MCF 10A (cell line): ENCODE data around the gene TREX2. TPM values are rescaled to one million over a fixed set of nuclear protein-coding genes. Genes with fewer than 3 reads are reported as not detected.

Source experiments
- BruUV-seq: library from RNA; stranded (reverse); fragments of 400-500 nt; replicated peaks from 2 replicates; lab custom pipeline; 2021; lab: Mats Ljungman, UMichigan
- CTCF ChIA-PET: fragments of 300-600 bp; sonication (Branson Sonifier 250); formaldehyde crosslinking; extraction: SDS; loops from one replicate; lab custom pipeline; 2021; ENCODE audit warnings: antibody characterized with exemption, inconsistent platforms; lab: Yijun Ruan, JAX
- POLR2A ChIA-PET: fragments of 300-600, 350-650 bp; sonication (Branson Sonifier 250); formaldehyde crosslinking; extraction: SDS; loops from one replicate; lab custom pipeline; 2020; ENCODE audit warnings: antibody characterized with exemption, inconsistent platforms; lab: Yijun Ruan, JAX
- DNase-seq: peaks from one replicate; pipeline ENCODE4 v3.0.0-alpha.2; 2018; ENCODE audit not compliant: unreplicated experiment
- H3K27ac Mint-ChIP-seq: one replicate; pipeline ENCODE4 v1.8.0; 2022; ENCODE audit warnings: mild to moderate bottlenecking, low read depth, mixed read lengths; ENCODE audit not compliant: unreplicated experiment
- H3K27me3 Mint-ChIP-seq: one replicate; pipeline ENCODE4 v1.8.0; 2022; ENCODE audit warnings: mixed read lengths; ENCODE audit not compliant: insufficient read depth, unreplicated experiment
- H3K36me3 Mint-ChIP-seq: one replicate; pipeline ENCODE4 v1.8.0; 2022; ENCODE audit warnings: mild to moderate bottlenecking, moderate library complexity, mixed read lengths; ENCODE audit not compliant: insufficient read depth, unreplicated experiment
- H3K4me1 Mint-ChIP-seq: one replicate; pipeline ENCODE4 v1.8.0; 2022; ENCODE audit warnings: mixed read lengths; ENCODE audit not compliant: insufficient read depth, unreplicated experiment
- H3K4me3 Mint-ChIP-seq: one replicate; pipeline ENCODE4 v1.8.0; 2022; ENCODE audit warnings: mild to moderate bottlenecking, moderate library complexity, mixed read lengths; ENCODE audit not compliant: unreplicated experiment
- H3K9me3 Mint-ChIP-seq: one replicate; pipeline ENCODE4 v1.8.0; 2022; ENCODE audit warnings: mixed read lengths; ENCODE audit not compliant: unreplicated experiment
- intact Hi-C: fragments of 100-400 bp; cut with micrococcal nuclease; formaldehyde crosslinking; loops from 2 replicates; pipeline ENCODE4 v1.14.1; 2022
- total RNA-seq: library from RNA; stranded (reverse); gene quantifications from 2 replicates; pipeline ENCODE4 v1.2.3, GENCODE V29; 2022
- TF ChIP-seq, protein P1 (sequence below): fragments of 200-600 bp; IDR thresholded peaks from one replicate; pipeline ENCODE4 v1.8.0; 2022; ENCODE audit warnings: antibody characterized with exemption, mild to moderate bottlenecking; ENCODE audit not compliant: unreplicated experiment

TREX2 gene
- total RNA-seq, 1 experiment from 2014 or later = 0.75 TPM

DNA sequence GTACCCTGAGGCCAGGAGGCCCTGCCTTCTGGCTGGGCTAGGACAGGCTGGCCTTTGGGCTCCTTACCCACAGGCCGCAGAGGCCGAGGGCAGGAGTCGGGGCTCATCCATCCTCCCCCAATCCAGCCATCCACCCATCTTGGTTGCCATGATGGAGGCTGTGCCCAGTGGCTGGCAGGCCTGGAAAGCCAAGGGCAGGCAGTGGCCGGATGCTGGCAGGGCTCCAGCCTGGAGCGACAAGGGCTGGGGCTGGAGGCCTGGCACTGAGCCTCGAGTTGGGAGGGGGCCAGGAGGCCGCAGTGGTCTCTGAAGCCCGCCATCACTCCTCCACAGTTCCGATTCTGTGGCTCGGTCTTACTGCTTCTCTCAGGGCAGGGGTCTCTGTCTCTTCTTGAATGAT, 40.3 kb upstream of the TREX2 start:
- BruUV-seq = no TSS peak
- intact Hi-C loops = no loop called here
- POLR2A ChIA-PET = no interaction called here
- H3K36me3 Mint-ChIP-seq = no peaks in the 10 kb centered on the region
- no peak overlapping the region for H3K27ac Mint-ChIP-seq
- DNase-seq = no peak
- CTCF ChIA-PET = interaction anchor here (1.5 kb wide), 1 partner anchor 21 kb away, joined by 4 read pairs; no protein-coding TSS in a partner anchor
- TF ChIP-seq, protein P1, sequence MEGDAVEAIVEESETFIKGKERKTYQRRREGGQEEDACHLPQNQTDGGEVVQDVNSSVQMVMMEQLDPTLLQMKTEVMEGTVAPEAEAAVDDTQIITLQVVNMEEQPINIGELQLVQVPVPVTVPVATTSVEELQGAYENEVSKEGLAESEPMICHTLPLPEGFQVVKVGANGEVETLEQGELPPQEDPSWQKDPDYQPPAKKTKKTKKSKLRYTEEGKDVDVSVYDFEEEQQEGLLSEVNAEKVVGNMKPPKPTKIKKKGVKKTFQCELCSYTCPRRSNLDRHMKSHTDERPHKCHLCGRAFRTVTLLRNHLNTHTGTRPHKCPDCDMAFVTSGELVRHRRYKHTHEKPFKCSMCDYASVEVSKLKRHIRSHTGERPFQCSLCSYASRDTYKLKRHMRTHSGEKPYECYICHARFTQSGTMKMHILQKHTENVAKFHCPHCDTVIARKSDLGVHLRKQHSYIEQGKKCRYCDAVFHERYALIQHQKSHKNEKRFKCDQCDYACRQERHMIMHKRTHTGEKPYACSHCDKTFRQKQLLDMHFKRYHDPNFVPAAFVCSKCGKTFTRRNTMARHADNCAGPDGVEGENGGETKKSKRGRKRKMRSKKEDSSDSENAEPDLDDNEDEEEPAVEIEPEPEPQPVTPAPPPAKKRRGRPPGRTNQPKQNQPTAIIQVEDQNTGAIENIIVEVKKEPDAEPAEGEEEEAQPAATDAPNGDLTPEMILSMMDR = no peak
- no peaks in the 10 kb centered on the region for H3K4me1 Mint-ChIP-seq
- H3K27me3 Mint-ChIP-seq = no peaks in the 10 kb centered on the region
- H3K4me3 Mint-ChIP-seq = no peak overlapping the region
- H3K9me3 Mint-ChIP-seq = no peaks in the 10 kb centered on the region

DNA sequence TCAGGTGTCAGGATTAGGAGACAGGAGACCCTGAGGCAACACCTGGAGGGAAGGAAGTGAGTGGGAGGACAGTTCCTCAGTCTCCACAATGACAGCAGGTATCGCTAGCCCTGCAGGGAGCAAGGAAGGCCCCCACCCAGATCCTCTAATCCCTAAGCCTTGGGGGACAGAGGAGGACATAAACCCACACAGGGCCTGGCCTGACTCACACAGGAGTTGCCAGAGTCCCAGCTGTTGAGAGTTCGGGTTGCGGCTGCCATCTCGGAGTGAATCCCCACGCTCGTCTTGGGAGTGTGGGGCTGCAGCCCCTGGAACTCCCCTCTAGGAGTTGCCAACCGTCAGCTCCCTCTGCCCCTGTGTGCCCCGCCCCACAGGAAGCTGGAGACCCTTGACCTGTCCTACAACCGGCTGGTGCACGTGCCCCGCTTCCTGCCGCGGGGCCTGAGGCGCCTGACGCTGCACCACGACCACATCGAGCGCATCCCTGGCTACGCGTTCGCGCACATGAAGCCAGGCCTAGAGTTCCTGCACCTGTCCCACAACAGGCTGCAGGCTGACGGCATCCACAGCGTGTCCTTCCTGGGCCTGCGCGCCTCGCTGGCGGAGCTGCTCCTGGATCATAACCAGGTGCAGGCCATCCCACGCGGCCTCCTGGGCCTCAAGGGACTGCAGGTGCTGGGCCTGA, 39.7 kb upstream of the TREX2 start:
- ChIA-PET CTCF (interaction anchor here (1.2 kb wide), 1 partner anchor 22 kb away, joined by 6 read pairs; no protein-coding TSS in a partner anchor), POLR2A (interaction anchor here (0.6 kb wide), 1 partner anchor 304 kb away, joined by 4 read pairs; no protein-coding TSS in a partner anchor)
- BruUV-seq = no TSS peak
- H3K4me1 Mint-ChIP-seq = no peaks in the 10 kb centered on the region
- H3K27me3 Mint-ChIP-seq = no peaks in the 10 kb centered on the region
- intact Hi-C loops = no loop called here
- H3K36me3 Mint-ChIP-seq = no peaks in the 10 kb centered on the region
- H3K27ac Mint-ChIP-seq = no peak overlapping the region
- TF ChIP-seq, protein P1 = no peak
- H3K4me3 Mint-ChIP-seq = no peak overlapping the region
- no peak for DNase-seq
- H3K9me3 Mint-ChIP-seq = no peaks in the 10 kb centered on the region

DNA sequence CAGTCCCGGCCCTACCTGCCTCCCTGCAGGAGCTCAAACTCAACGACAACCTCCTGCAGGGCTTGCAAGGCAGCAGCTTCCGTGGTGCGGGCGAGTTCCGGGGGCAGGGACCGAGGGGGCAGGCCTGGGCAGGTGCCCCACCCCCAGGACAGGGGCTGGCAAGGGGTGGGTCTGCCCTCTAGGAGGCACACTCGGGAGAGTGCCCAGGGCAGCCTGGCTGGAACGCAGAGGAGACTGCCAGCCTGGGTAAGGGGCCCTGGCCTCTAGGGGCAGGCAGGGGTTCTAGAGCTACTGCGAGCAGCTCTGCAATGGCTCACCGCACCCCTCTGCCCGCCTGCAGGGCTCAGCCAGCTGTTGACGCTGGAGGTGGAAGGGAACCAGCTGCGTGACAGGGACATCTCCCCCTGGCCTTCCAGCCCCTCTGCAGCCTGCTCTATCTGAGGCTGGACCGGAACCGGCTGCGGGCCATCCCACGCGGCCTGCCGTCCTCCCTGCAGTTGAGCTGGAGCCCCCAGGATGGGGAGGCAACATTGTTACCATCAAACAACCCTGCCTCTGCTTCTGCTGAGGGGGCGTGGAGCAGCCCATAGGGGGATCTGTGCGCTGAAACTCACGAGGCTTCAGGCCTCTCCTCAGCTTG, 36.6 kb upstream of the TREX2 start:
- BruUV-seq = no TSS peak
- TF ChIP-seq, protein P1 = no peak
- Mint-ChIP-seq H3K27me3 (no peaks in the 10 kb centered on the region), H3K4me1 (no peaks in the 10 kb centered on the region), H3K36me3 (no peaks in the 10 kb centered on the region), H3K27ac (no peak overlapping the region), H3K9me3 (no peaks in the 10 kb centered on the region), H3K4me3 (no peak overlapping the region)
- ChIA-PET CTCF (no interaction called here), POLR2A (no interaction called here)
- DNase-seq = no peak
- intact Hi-C loops = no loop called here

DNA sequence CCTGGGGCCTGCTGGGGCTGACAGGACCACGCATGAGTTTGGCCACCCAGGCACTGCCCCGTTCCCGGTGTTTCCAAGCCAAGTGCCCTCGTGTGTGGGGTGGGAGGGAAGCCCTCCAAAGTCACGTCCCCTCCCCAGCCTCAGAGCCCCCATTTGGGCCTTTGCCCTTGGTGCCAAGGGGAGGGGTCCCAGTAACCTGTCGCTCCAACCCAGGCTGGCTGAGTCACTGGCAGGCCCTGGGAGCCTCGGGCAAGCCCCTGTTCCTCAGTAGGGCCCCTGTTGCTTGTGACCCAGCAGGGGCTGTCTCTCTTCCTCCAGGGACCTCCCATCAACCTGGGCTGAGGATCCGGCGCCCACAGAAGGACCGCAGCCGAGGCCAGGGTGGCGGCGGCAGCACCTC, 35.2 kb upstream of the TREX2 start:
- no peaks in the 10 kb centered on the region for H3K27me3 Mint-ChIP-seq
- H3K4me1 Mint-ChIP-seq = no peaks in the 10 kb centered on the region
- ChIA-PET CTCF (no interaction called here), POLR2A (no interaction called here)
- H3K36me3 Mint-ChIP-seq = no peaks in the 10 kb centered on the region
- no peak for DNase-seq
- H3K4me3 Mint-ChIP-seq = no peak overlapping the region
- H3K27ac Mint-ChIP-seq = no peak overlapping the region
- TF ChIP-seq, protein P1 = no peak
- no peaks in the 10 kb centered on the region for H3K9me3 Mint-ChIP-seq
- BruUV-seq = no TSS peak
- intact Hi-C loops = no loop called here
